ENCODE data around the gene WFIKKN1. TPM values are rescaled to one million over a fixed set of nuclear protein-coding genes. Genes with fewer than 3 reads are reported as not detected.

Gene WFIKKN1
- total RNA-seq, 2 experiments from 2014 or later: 0.25 TPM; not detected in 1

GRCh38 chr16:667780-668518, 37.2 kb downstream of the WFIKKN1 start, which contains the start of gene RHOT2:
RHOT2 (plus strand) TSS chr16:668132; CDS start chr16:668200, 68 bp downstream.
- intact Hi-C loops (cut with micrococcal nuclease): loop anchor here (10.0 kb wide), 1 partner anchor 83 kb away; no protein-coding TSS in a partner anchor
- POLR2A ChIA-PET: interaction anchor here (0.5 to 2.7 kb wide), 8 partner anchors 11 to 79 kb away, joined by 3 to 11 read pairs (median 4); partner anchors contain the start of genes STUB1 and WDR90

GRCh38 chr16:668519-669171, 37.9 kb downstream of the WFIKKN1 start:
- no peaks in the 10 kb centered on the region for H3K27me3 Mint-ChIP-seq
- ATAC-seq (no peak), DNase-seq (no peak)
- intact Hi-C loops (cut with micrococcal nuclease): loop anchor here (10.0 kb wide), 1 partner anchor 84 kb away; no protein-coding TSS in a partner anchor
- ChIA-PET CTCF (interaction anchor here (0.9 to 2.7 kb wide), 5 partner anchors 8 to 21 kb away, joined by 3 to 9 read pairs (median 3); no protein-coding TSS in a partner anchor), POLR2A (interaction anchor here (1.0 to 2.7 kb wide), 6 partner anchors 10 to 80 kb away, joined by 3 to 11 read pairs (median 4); partner anchors contain the start of genes STUB1 and WDR90)
- H3K4me1 Mint-ChIP-seq (ENCODE audit: low read depth): peaks cover 9% of the 10 kb centered on the region
- H3K27ac Mint-ChIP-seq: peak overlapping the region; percentile 61
- H3K36me3 Mint-ChIP-seq (ENCODE audit: low read depth): peaks cover 10% of the 10 kb centered on the region
- TF ChIP-seq CTCF (IDR thresholded peaks at IDR 0.05): no peak
- H3K4me3 Mint-ChIP-seq: peak overlapping the region; percentile 75
- H3K9me3 Mint-ChIP-seq: no peaks in the 10 kb centered on the region

More at GRCh38 chr16:667780-668518, 37.2 kb downstream of the WFIKKN1 start, which contains the start of gene RHOT2:
- Mint-ChIP-seq H3K27ac (peak within 1 kb of the TSS; percentile 84), H3K36me3 (ENCODE audit: low read depth) (peaks cover 10% of the 10 kb centered on the region), H3K9me3 (no peaks in the 10 kb centered on the region), H3K27me3 (no peaks in the 10 kb centered on the region), H3K4me3 (peak within 1 kb of the TSS; percentile 75), H3K4me1 (ENCODE audit: low read depth) (peaks cover 9% of the 10 kb centered on the region)
- ATAC-seq (peak; percentile 98), DNase-seq (peak; percentile 95)
- peak; percentile 75 for TF ChIP-seq CTCF (IDR thresholded peaks at IDR 0.05)
- CTCF ChIA-PET: interaction anchor here (0.8 to 2.7 kb wide), 9 partner anchors 9 to 52 kb away, joined by 3 to 9 read pairs (median 3); partner anchors contain the start of genes METRN and WDR90

GRCh38 chr16:669666-670065, 38.9 kb downstream of the WFIKKN1 start:
- ATAC-seq (no peak), DNase-seq (no peak)
- CTCF ChIA-PET: no interaction called here
- Mint-ChIP-seq H3K9me3 (no peaks in the 10 kb centered on the region), H3K4me1 (ENCODE audit: low read depth) (peaks cover 9% of the 10 kb centered on the region), H3K27ac (peak overlapping the region; percentile 20), H3K36me3 (ENCODE audit: low read depth) (peaks cover 10% of the 10 kb centered on the region), H3K4me3 (peak overlapping the region; percentile 75), H3K27me3 (no peaks in the 10 kb centered on the region)
- TF ChIP-seq CTCF (IDR thresholded peaks at IDR 0.05): no peak
- intact Hi-C loops (cut with micrococcal nuclease): loop anchor here (10.0 kb wide), 1 partner anchor 85 kb away; no protein-coding TSS in a partner anchor
- POLR2A ChIA-PET: interaction anchor here (1.5 to 2.7 kb wide), 2 partner anchors 9 to 19 kb away, joined by 9 to 11 read pairs; partner anchors contain the start of gene WDR90

- peaks cover 12% of the 10 kb centered on the region for H3K4me1 Mint-ChIP-seq (ENCODE audit: low read depth)
- DNase-seq (no peak), ATAC-seq (no peak)
- intact Hi-C loops (cut with micrococcal nuclease): no loop called here
- H3K9me3 Mint-ChIP-seq: no peaks in the 10 kb centered on the region
- ChIA-PET POLR2A (interaction anchor here (0.5 to 1.7 kb wide), 5 partner anchors 8 to 1785 kb away, joined by 3 to 9 read pairs (median 5); partner anchors contain the start of genes METTL26 and STUB1), CTCF (no interaction called here)
- H3K4me3 Mint-ChIP-seq: no peak overlapping the region
- H3K27ac Mint-ChIP-seq: no peak overlapping the region
- H3K36me3 Mint-ChIP-seq (ENCODE audit: low read depth): peaks cover 10% of the 10 kb centered on the region
- no peak for TF ChIP-seq CTCF (IDR thresholded peaks at IDR 0.05)
- peaks cover 4% of the 10 kb centered on the region for H3K27me3 Mint-ChIP-seq
These were observed 39.9 kb downstream of the WFIKKN1 start for GRCh38 chr16:670485-671352.
